Measurements from ENCODE around the gene PAQR7.

PAQR7 gene

GRCh38 chr1:25814549-25815087 lies 60.9 kb downstream of the PAQR7 start:
- 0 out of 2 replicates have a peak overlapping the region, but pooled peaks have one; percentile 8 for H3K27ac ChIP-seq
- DNase-seq (ENCODE audit: low spot score), result no peak
- POLR2A ChIA-PET (ENCODE audit: low non-redundant PET), result no interaction called here
- TF ChIP-seq CTCF (conservative IDR thresholded peaks at IDR 0.05; ENCODE audit: low read depth), result no peak
- CTCF ChIA-PET, result interaction anchor here (0.6 kb wide), 1 partner anchor 77 kb away, joined by 3 read pairs; no protein-coding TSS in a partner anchor

DNA sequence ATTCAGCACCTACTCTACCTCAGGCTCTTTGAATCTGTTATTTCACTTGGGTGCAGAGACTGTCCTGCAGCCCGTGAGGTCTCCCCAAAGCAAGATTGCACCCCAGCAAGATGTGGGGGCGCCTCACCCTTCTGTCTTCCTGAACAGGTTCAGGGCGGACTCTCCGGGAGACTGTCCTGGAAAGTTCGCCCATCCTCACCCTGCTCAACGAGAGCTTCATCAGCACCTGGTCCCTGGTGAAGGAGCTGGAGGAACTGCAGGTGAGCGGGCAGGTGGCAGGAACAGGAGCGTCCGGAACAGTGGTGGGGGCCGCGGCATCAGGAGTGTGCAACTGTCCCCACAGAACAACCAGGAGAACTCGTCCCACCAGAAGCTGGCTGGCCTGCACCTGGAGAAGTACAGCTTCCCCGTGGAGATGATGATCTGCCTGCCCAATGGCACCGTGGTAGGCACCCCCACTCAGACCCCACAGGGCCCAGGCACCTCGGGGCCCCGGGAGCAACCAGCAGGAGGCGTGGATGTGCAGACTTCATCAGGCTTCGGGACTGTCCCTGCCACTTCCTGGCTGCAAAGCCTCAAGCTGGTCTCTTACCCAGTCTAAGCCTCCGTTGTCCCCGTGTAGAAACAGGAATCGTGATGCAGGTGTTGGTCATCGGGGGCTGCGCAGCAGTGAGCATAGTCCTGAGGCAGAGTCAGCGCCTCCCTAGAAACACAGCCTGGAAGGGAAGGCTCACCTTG lies 61.6 kb downstream of the PAQR7 start:
- TF ChIP-seq CTCF (conservative IDR thresholded peaks at IDR 0.05; ENCODE audit: low read depth), result no peak
- POLR2A ChIA-PET (ENCODE audit: low non-redundant PET), result no interaction called here
- no peak overlapping the region for H3K27ac ChIP-seq
- DNase-seq (ENCODE audit: low spot score), result no peak
- CTCF ChIA-PET, result interaction anchor here (0.6 kb wide), 1 partner anchor 78 kb away, joined by 3 read pairs; no protein-coding TSS in a partner anchor

- no peak for DNase-seq (ENCODE audit: low spot score)
- no peak for TF ChIP-seq CTCF (conservative IDR thresholded peaks at IDR 0.05; ENCODE audit: low read depth)
- POLR2A ChIA-PET (ENCODE audit: low non-redundant PET), result no interaction called here
- CTCF ChIA-PET, result interaction anchor here (0.7 kb wide), 1 partner anchor 26 kb away, joined by 3 read pairs; no protein-coding TSS in a partner anchor
- no peak overlapping the region for H3K27ac ChIP-seq
Measured at GRCh38 chr1:25813071-25813733, 62.3 kb downstream of the PAQR7 start.

Data from RWPE1 (cell line).